SU-DHL-6 (cell line): ENCODE data around the gene RNASE4.

Source experiments
- H2AFZ ChIP-seq: fragments of 200-600 bp; sonication (generic); 2 replicates; pipeline ENCODE4 v1.6.1; 2014; ENCODE audit warnings: low read depth, mild to moderate bottlenecking, moderate library complexity, mixed read lengths, antibody characterized with exemption, low read length; ENCODE audit not compliant: severe bottlenecking
- H3F3A ChIP-seq: fragments of 200-600 bp; shearing (Covaris generic); 2 replicates; pipeline ENCODE4 v1.6.0; 2016; ENCODE audit warnings: antibody characterized with exemption, mild to moderate bottlenecking; ENCODE audit not compliant: insufficient read depth
- H3K27ac ChIP-seq: fragments of 200-600 bp; sonication (generic); 2 replicates; pipeline ENCODE4 v1.5.1; 2016; ENCODE audit warnings: low read depth, mild to moderate bottlenecking, low read length, moderate library complexity, mixed read lengths
- H3K27me3 ChIP-seq: fragments of 200-600 bp; sonication (generic), shearing (Covaris generic); 2 replicates; pipeline ENCODE4 v1.6.0; 2014; ENCODE audit warnings: mild to moderate bottlenecking, low read length
- H3K36me3 ChIP-seq: fragments of 200-600 bp; sonication (generic); 2 replicates; pipeline ENCODE4 v1.6.1; 2014; ENCODE audit warnings: mild to moderate bottlenecking, low read length, mixed read lengths
- H3K4me2 ChIP-seq: fragments of 300-600, 200-600 bp; shearing (Covaris generic), sonication (generic); 2 replicates; pipeline ENCODE4 v1.6.0; 2014; ENCODE audit warnings: low read length, low read depth, mild to moderate bottlenecking; ENCODE audit not compliant: poor library complexity, severe bottlenecking
- H3K4me3 ChIP-seq: fragments of 200-600 bp; sonication (generic); 2 replicates; pipeline ENCODE4 v1.5.1; 2014; ENCODE audit warnings: antibody characterized with exemption, low read length, mild to moderate bottlenecking, mixed read lengths; ENCODE audit not compliant: insufficient read depth, poor library complexity, severe bottlenecking
- H3K79me2 ChIP-seq: fragments of 200-600 bp; sonication (generic); 2 replicates; pipeline ENCODE4 v1.6.1; 2014; ENCODE audit warnings: mild to moderate bottlenecking, low read length, moderate library complexity; ENCODE audit not compliant: insufficient read depth
- H3K9ac ChIP-seq: fragments of 200-600 bp; sonication (generic); 2 replicates; pipeline ENCODE4 v1.7.0; 2014; ENCODE audit warnings: mild to moderate bottlenecking, low read length
- H3K9me2 ChIP-seq: fragments of 200-600 bp; sonication (generic); replicated peaks from 2 replicates; pipeline ENCODE4 v1.6.1; 2014; ENCODE audit warnings: low read length; ENCODE audit not compliant: insufficient read depth
- H3K9me3 ChIP-seq: fragments of 200-600 bp; sonication (generic); 2 replicates; pipeline ENCODE4 v1.6.1; 2014; ENCODE audit warnings: low read length, mixed read lengths; ENCODE audit not compliant: insufficient read depth
- H4K20me1 ChIP-seq: fragments of 200-600 bp; sonication (generic); 2 replicates; pipeline ENCODE4 v1.6.1; 2014; ENCODE audit warnings: low read depth, mild to moderate bottlenecking, antibody characterized with exemption, low read length, moderate library complexity, mixed read lengths
- CTCF ChIP-seq: fragments of 200-600 bp; sonication (generic); IDR thresholded peaks from one replicate; pipeline ENCODE4 v1.5.1; 2017; ENCODE audit warnings: antibody characterized with exemption, mild to moderate bottlenecking, low read length, moderate library complexity; ENCODE audit not compliant: insufficient read depth, poor library complexity, severe bottlenecking
- EZH2phosphoT487 ChIP-seq: fragments of 200-600 bp; sonication (generic), shearing (Covaris generic); conservative IDR thresholded peaks from 2 replicates; pipeline ENCODE4 v1.6.1; 2018; ENCODE audit warnings: mild to moderate bottlenecking, antibody characterized with exemption, low read length, moderate library complexity, mixed read lengths

The RNASE4 gene

GRCh38 chr14:20692116-20692751 lies 7.9 kb downstream of the RNASE4 start:
- H3K4me3 ChIP-seq, result no peak overlapping the region
- no peaks in the 10 kb centered on the region for H3K79me2 ChIP-seq
- H3K27me3 ChIP-seq, result no peaks in the 10 kb centered on the region
- H3K9me3 ChIP-seq, result no peaks in the 10 kb centered on the region
- no peak overlapping the region for H3K4me2 ChIP-seq
- no peak overlapping the region for H3K9ac ChIP-seq
- no peak overlapping the region for H2AFZ ChIP-seq
- TF ChIP-seq EZH2phosphoT487 (no peak), CTCF (no peak)
- no peak overlapping the region for H3K27ac ChIP-seq
- H4K20me1 ChIP-seq, result no peaks in the 10 kb centered on the region
- H3K9me2 ChIP-seq, result no peaks in the 10 kb centered on the region
- H3K36me3 ChIP-seq, result no peaks in the 10 kb centered on the region
- no peaks in the 10 kb centered on the region for H3F3A ChIP-seq

DNA sequence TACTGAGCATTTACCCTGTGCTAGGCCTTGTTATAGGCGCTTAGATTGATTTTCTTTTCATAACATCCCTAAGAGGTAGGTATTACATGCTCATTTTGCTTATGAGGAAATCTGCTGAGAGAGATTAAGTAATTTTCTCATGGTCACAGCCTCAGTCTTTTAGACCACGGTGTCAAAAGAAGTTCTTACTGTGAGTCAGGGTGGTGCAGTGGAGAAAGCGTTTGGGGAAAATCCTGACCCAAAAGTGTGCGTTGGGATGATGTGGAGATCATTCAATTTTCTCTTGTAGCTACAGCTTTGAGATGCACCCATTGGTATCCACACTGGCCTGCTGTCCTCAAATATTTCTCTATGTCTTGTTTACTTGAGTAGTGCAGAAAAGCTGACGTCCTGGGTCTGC lies 12.4 kb downstream of the RNASE4 start:
- no peaks in the 10 kb centered on the region for H3K79me2 ChIP-seq
- no peaks in the 10 kb centered on the region for H4K20me1 ChIP-seq
- H3K4me3 ChIP-seq, result no peak overlapping the region
- H3F3A ChIP-seq, result no peaks in the 10 kb centered on the region
- TF ChIP-seq EZH2phosphoT487, result no peak
- TF ChIP-seq CTCF, result no peak
- no peaks in the 10 kb centered on the region for H3K27me3 ChIP-seq
- H2AFZ ChIP-seq, result no peak overlapping the region
- no peaks in the 10 kb centered on the region for H3K36me3 ChIP-seq
- no peaks in the 10 kb centered on the region for H3K9me2 ChIP-seq
- no peaks in the 10 kb centered on the region for H3K9me3 ChIP-seq
- no peak overlapping the region for H3K27ac ChIP-seq
- H3K9ac ChIP-seq, result no peak overlapping the region
- H3K4me2 ChIP-seq, result no peak overlapping the region

GRCh38 chr14:20697273-20698017 lies 13.1 kb downstream of the RNASE4 start:
- H3K36me3 ChIP-seq, result no peaks in the 10 kb centered on the region
- H3K79me2 ChIP-seq, result no peaks in the 10 kb centered on the region
- H3K9ac ChIP-seq, result no peak overlapping the region
- H3K9me3 ChIP-seq, result no peaks in the 10 kb centered on the region
- no peak overlapping the region for H3K4me2 ChIP-seq
- no peaks in the 10 kb centered on the region for H4K20me1 ChIP-seq
- H2AFZ ChIP-seq, result no peak overlapping the region
- TF ChIP-seq EZH2phosphoT487, result no peak
- peak; percentile 67 for TF ChIP-seq CTCF
- no peaks in the 10 kb centered on the region for H3K9me2 ChIP-seq
- no peaks in the 10 kb centered on the region for H3F3A ChIP-seq
- H3K4me3 ChIP-seq, result no peak overlapping the region
- no peaks in the 10 kb centered on the region for H3K27me3 ChIP-seq
- no peak overlapping the region for H3K27ac ChIP-seq
